ENCODE data around the gene PAM. TPM values are rescaled to one million over a fixed set of nuclear protein-coding genes. Genes with fewer than 3 reads are reported as not detected.

The PAM gene
- total RNA-seq, 4 donors from 2014 or later: 73.0 to 181 (median 138) TPM

GRCh38 chr5:102767862-102768261 is 12.8 kb downstream of the PAM start:
- H3K4me1 ChIP-seq: peaks cover 0 to 13% (median 4%) of the 10 kb centered on the region in 4 donors
- TF ChIP-seq POLR2AphosphoS5 (IDR thresholded peaks at IDR 0.05) (no peak), POLR2A (IDR thresholded peaks at IDR 0.05) (no peak), CTCF (IDR thresholded peaks at IDR 0.05) (no peak), EP300 (IDR thresholded peaks at IDR 0.05; ENCODE audit: low read depth) (no peak)
- no peaks in the 10 kb centered on the region for H3K27me3 ChIP-seq
- no peak overlapping the region for H3K4me3 ChIP-seq
- WGBS, 2 donors (ENCODE audit: low coverage in 1 of 2): 60 to 75% methylated on average over 1 to 2 of the region's 2 CpGs
- no peaks in the 10 kb centered on the region for H3K9me3 ChIP-seq
- no peak overlapping the region for H3K27ac ChIP-seq
- no peak for DNase-seq
- in situ Hi-C loops (cut with MboI; ENCODE audit: low pct_ligation_motif_present in 1 of 4, low pct_unique_long_range_greater_than_20kb in 1 of 4, low sequenced_read_pairs in 3 of 4) (loop anchor here in 1 of 4 donors (25.0 kb wide), 1 partner anchor 369 kb away; no protein-coding TSS in a partner anchor), intact Hi-C loops (cut with DNase I; ENCODE audit: low total_unique reads) (no loop called here)
- H3K36me3 ChIP-seq: no peaks in the 10 kb centered on the region

GRCh38 chr5:102770803-102771202 is 15.7 kb downstream of the PAM start:
- intact Hi-C loops (cut with DNase I; ENCODE audit: low total_unique reads) (no loop called here), in situ Hi-C loops (cut with MboI; ENCODE audit: low pct_ligation_motif_present in 1 of 4, low pct_unique_long_range_greater_than_20kb in 1 of 4, low sequenced_read_pairs in 3 of 4) (loop anchor here in 2 of 4 donors (10.0 to 25.0 kb wide), 2 partner anchors 364 to 366 kb away; no protein-coding TSS in a partner anchor)
- Histone ChIP-seq H3K4me1 (peaks cover 0 to 9% (median 2%) of the 10 kb centered on the region in 4 donors), H3K27me3 (no peaks in the 10 kb centered on the region), H3K27ac (no peak overlapping the region), H3K4me3 (no peak overlapping the region), H3K9me3 (no peaks in the 10 kb centered on the region), H3K36me3 (no peaks in the 10 kb centered on the region)
- no peak for DNase-seq
- TF ChIP-seq EP300 (IDR thresholded peaks at IDR 0.05; ENCODE audit: low read depth) (no peak), POLR2AphosphoS5 (IDR thresholded peaks at IDR 0.05) (no peak), CTCF (IDR thresholded peaks at IDR 0.05) (no peak), POLR2A (IDR thresholded peaks at IDR 0.05) (no peak)
- 90 to 95% methylated on average over 3 of the region's 3 CpGs for WGBS, 2 donors (ENCODE audit: low coverage in 1 of 2)

- in situ Hi-C loops (cut with MboI; ENCODE audit: low pct_ligation_motif_present in 1 of 4, low pct_unique_long_range_greater_than_20kb in 1 of 4, low sequenced_read_pairs in 3 of 4): loop anchor here in 2 of 4 donors (10.0 to 25.0 kb wide), 2 partner anchors 363 to 366 kb away; no protein-coding TSS in a partner anchor
- H3K27ac ChIP-seq: peak overlapping the region in 2 of 4 donors; percentile 11 to 13
Observed at GRCh38 chr5:102771435-102771834, 16.3 kb downstream of the PAM start.

GRCh38 chr5:102772273-102772672 is 17.2 kb downstream of the PAM start:
- TF ChIP-seq CTCF (IDR thresholded peaks at IDR 0.05) (no peak), POLR2A (IDR thresholded peaks at IDR 0.05) (no peak), POLR2AphosphoS5 (IDR thresholded peaks at IDR 0.05) (no peak), EP300 (IDR thresholded peaks at IDR 0.05; ENCODE audit: low read depth) (no peak)

More at GRCh38 chr5:102771435-102771834, 16.3 kb downstream of the PAM start:
- Histone ChIP-seq H3K36me3 (no peaks in the 10 kb centered on the region), H3K27me3 (no peaks in the 10 kb centered on the region), H3K4me3 (no peak overlapping the region), H3K4me1 (peaks cover 0 to 9% (median 2%) of the 10 kb centered on the region in 4 donors), H3K9me3 (no peaks in the 10 kb centered on the region)
- intact Hi-C loops (cut with DNase I; ENCODE audit: low total_unique reads): no loop called here
- DNase-seq: no peak
- no peak for TF ChIP-seq EP300 (IDR thresholded peaks at IDR 0.05; ENCODE audit: low read depth)
- TF ChIP-seq POLR2AphosphoS5 (IDR thresholded peaks at IDR 0.05): no peak
- TF ChIP-seq POLR2A (IDR thresholded peaks at IDR 0.05): no peak
- no peak for TF ChIP-seq CTCF (IDR thresholded peaks at IDR 0.05)

More at GRCh38 chr5:102772273-102772672, 17.2 kb downstream of the PAM start:
- intact Hi-C loops (cut with DNase I; ENCODE audit: low total_unique reads): no loop called here
- Histone ChIP-seq H3K27me3 (no peaks in the 10 kb centered on the region), H3K27ac (no peak overlapping the region), H3K9me3 (no peaks in the 10 kb centered on the region), H3K36me3 (no peaks in the 10 kb centered on the region), H3K4me3 (no peak overlapping the region), H3K4me1 (peaks cover 0 to 9% (median 2%) of the 10 kb centered on the region in 4 donors)
- no peak for DNase-seq
- in situ Hi-C loops (cut with MboI; ENCODE audit: low pct_ligation_motif_present in 1 of 4, low pct_unique_long_range_greater_than_20kb in 1 of 4, low sequenced_read_pairs in 3 of 4): loop anchor here in 2 of 4 donors (10.0 to 25.0 kb wide), 2 partner anchors 363 to 365 kb away; no protein-coding TSS in a partner anchor
- WGBS, 2 donors (ENCODE audit: low coverage in 1 of 2): 86 to 100% methylated on average over 1 of the region's 1 CpG

All from transverse colon (tissue), 4 donors.